Neural cell (in vitro differentiated cells): Measurements from ENCODE around the gene SEC24C. TPM values are rescaled to one million over a fixed set of nuclear protein-coding genes. Genes with fewer than 3 reads are reported as not detected.

Experiments
- H2AFZ ChIP-seq: fragments of 200-600, 300-800 bp; sonication (generic), shearing (Covaris generic); 2 replicates; pipeline ENCODE4 v1.6.0; 2014; ENCODE audit warnings: low read depth, mild to moderate bottlenecking, antibody characterized with exemption, low read length, moderate library complexity
- H3F3A ChIP-seq: fragments of 200-600 bp; shearing (Covaris generic); 2 replicates; pipeline ENCODE4 v1.6.1; 2016; ENCODE audit warnings: mild to moderate bottlenecking, moderate library complexity, mixed read lengths, antibody characterized with exemption, low read length; ENCODE audit not compliant: insufficient read depth, poor library complexity, severe bottlenecking
- H3K27ac ChIP-seq: fragments of 200-600, 300-800 bp; sonication (generic), shearing (Covaris generic); 2 replicates; pipeline ENCODE4 v1.5.1; 2014; ENCODE audit warnings: mild to moderate bottlenecking, low read length, moderate library complexity
- H3K27me3 ChIP-seq: fragments of 300-800, 200-600 bp; sonication (generic), shearing (Covaris generic); 2 replicates; pipeline ENCODE4 v1.6.0; 2014; ENCODE audit warnings: mild to moderate bottlenecking, low read depth, low read length, moderate library complexity; ENCODE audit not compliant: insufficient read depth
- H3K36me3 ChIP-seq: fragments of 300-800, 200-600 bp; sonication (generic), shearing (Covaris generic); 2 replicates; pipeline ENCODE4 v1.5.1; 2014; ENCODE audit warnings: mild to moderate bottlenecking, antibody characterized with exemption, low read length, moderate library complexity; ENCODE audit not compliant: insufficient read depth
- H3K4me2 ChIP-seq: fragments of 300-800, 200-600 bp; sonication (generic), shearing (Covaris generic); 2 replicates; pipeline ENCODE4 v1.6.0; 2014; ENCODE audit warnings: mild to moderate bottlenecking, low read length
- H3K4me3 ChIP-seq: fragments of 300-800, 200-600 bp; sonication (generic), shearing (Covaris generic); 2 replicates; pipeline ENCODE4 v1.5.1; 2014; ENCODE audit warnings: mild to moderate bottlenecking, low read length, moderate library complexity
- H3K79me2 ChIP-seq: fragments of 200-600 bp; shearing (Covaris generic); replicated peaks from 2 replicates; pipeline ENCODE4 v1.6.0; 2014; ENCODE audit warnings: mild to moderate bottlenecking, low read length, moderate library complexity; ENCODE audit not compliant: insufficient read depth
- H3K9ac ChIP-seq: fragments of 300-800, 200-600 bp; sonication (generic), shearing (Covaris generic); 2 replicates; pipeline ENCODE4 v1.6.1; 2016; ENCODE audit warnings: mild to moderate bottlenecking, low read length, mixed read lengths
- H3K9me2 ChIP-seq: fragments of 200-600 bp; shearing (Covaris generic); 2 replicates; pipeline ENCODE4 v1.6.1; 2016; ENCODE audit warnings: mild to moderate bottlenecking, low read length, mixed read lengths; ENCODE audit not compliant: insufficient read depth
- H3K9me3 ChIP-seq: fragments of 200-600, 300-800 bp; sonication (generic), shearing (Covaris generic); 2 replicates; pipeline ENCODE4 v1.6.1; 2016; ENCODE audit warnings: mild to moderate bottlenecking, mixed run types, low read length, moderate library complexity, mixed read lengths
- H4K20me1 ChIP-seq: fragments of 200-600 bp; shearing (Covaris generic); 2 replicates; pipeline ENCODE4 v1.6.1; 2016; ENCODE audit warnings: mild to moderate bottlenecking, mixed run types; ENCODE audit not compliant: insufficient read depth
- CTCF ChIP-seq: fragments of 450-650 bp; IDR thresholded peaks from 2 replicates; pipeline ENCODE4 v1.5.1; 2014; ENCODE audit warnings: antibody characterized with exemption, mild to moderate bottlenecking, moderate library complexity; ENCODE audit not compliant: poor library complexity, severe bottlenecking
- EP300 ChIP-seq: fragments of 450-650 bp; conservative IDR thresholded peaks from 2 replicates; pipeline ENCODE4 v1.6.1; 2014; ENCODE audit warnings: antibody characterized with exemption, mild to moderate bottlenecking, moderate library complexity; ENCODE audit not compliant: poor library complexity, severe bottlenecking
- EZH2 ChIP-seq: fragments of 200-600, 300-800 bp; shearing (Covaris generic), sonication (generic); IDR thresholded peaks from 2 replicates; pipeline ENCODE4 v1.6.1; 2014; ENCODE audit warnings: antibody characterized with exemption, low read length, borderline replicate concordance, mild to moderate bottlenecking; ENCODE audit not compliant: insufficient read depth, poor library complexity, severe bottlenecking
- MXI1 ChIP-seq: fragments of 450-650 bp; conservative IDR thresholded peaks from 2 replicates; pipeline ENCODE4 v1.6.1; 2014; ENCODE audit warnings: antibody characterized with exemption, mild to moderate bottlenecking; ENCODE audit not compliant: poor library complexity, severe bottlenecking
- POLR2AphosphoS5 ChIP-seq: IDR thresholded peaks from 2 replicates; pipeline ENCODE4 v1.6.1; 2012
- RAD21 ChIP-seq: fragments of 450-650 bp; conservative IDR thresholded peaks from 2 replicates; pipeline ENCODE4 v1.6.1; 2014; ENCODE audit warnings: antibody characterized with exemption, mild to moderate bottlenecking, moderate library complexity
- REST ChIP-seq: IDR thresholded peaks from 2 replicates; pipeline ENCODE4 v1.6.1; 2012; ENCODE audit warnings: borderline replicate concordance
- SMC3 ChIP-seq: fragments of 450-650 bp; conservative IDR thresholded peaks from 2 replicates; pipeline ENCODE4 v1.6.1; 2014; ENCODE audit warnings: antibody characterized with exemption, mild to moderate bottlenecking, moderate library complexity; ENCODE audit not compliant: poor library complexity
- TAF1 ChIP-seq: IDR thresholded peaks from 2 replicates; pipeline ENCODE4 v1.6.1; 2012; ENCODE audit warnings: low read depth
- polyA plus RNA-seq: library from polyadenylated mRNA; depleted of rRNA; stranded (reverse); fragments of >200 nt; gene quantifications from 2 replicates; pipeline ENCODE4 v1.2.3, GENCODE V29; 2014

Gene SEC24C
- polyA plus RNA-seq, 1 donor from 2014 or later, result 43.0 TPM

- TF ChIP-seq EZH2 (no peak), MXI1 (no peak)
Measured at GRCh38 chr10:73815719-73816030, 71.5 kb downstream of the SEC24C start (continued).

GRCh38 chr10:73816917-73817729 lies 73.0 kb downstream of the SEC24C start:
- H3K27ac ChIP-seq, result no peak overlapping the region
- no peaks in the 10 kb centered on the region for H3K9me2 ChIP-seq
- H3K9me3 ChIP-seq, result no peaks in the 10 kb centered on the region
- no peaks in the 10 kb centered on the region for H4K20me1 ChIP-seq
- H3K36me3 ChIP-seq, result no peaks in the 10 kb centered on the region
- H3K4me3 ChIP-seq, result no peak overlapping the region
- H3K4me2 ChIP-seq, result no peak overlapping the region
- TF ChIP-seq TAF1 (no peak), POLR2AphosphoS5 (no peak), MXI1 (no peak), REST (no peak), SMC3 (no peak), EZH2 (no peak), EP300 (no peak), RAD21 (no peak), CTCF (no peak)
- H3K9ac ChIP-seq, result no peak overlapping the region
- H3K27me3 ChIP-seq, result no peaks in the 10 kb centered on the region
- H3F3A ChIP-seq, result no peaks in the 10 kb centered on the region
- no peaks in the 10 kb centered on the region for H3K79me2 ChIP-seq
- no peak overlapping the region for H2AFZ ChIP-seq

GRCh38 chr10:73817826-73818225 lies 73.7 kb downstream of the SEC24C start:
- Histone ChIP-seq H3K9me3 (no peaks in the 10 kb centered on the region), H2AFZ (no peak overlapping the region), H3K36me3 (no peaks in the 10 kb centered on the region), H3K9me2 (no peaks in the 10 kb centered on the region), H3K27me3 (no peaks in the 10 kb centered on the region), H3K79me2 (no peaks in the 10 kb centered on the region), H4K20me1 (no peaks in the 10 kb centered on the region), H3K4me2 (no peak overlapping the region), H3K4me3 (no peak overlapping the region), H3K9ac (no peak overlapping the region), H3F3A (no peaks in the 10 kb centered on the region), H3K27ac (no peak overlapping the region)
- TF ChIP-seq POLR2AphosphoS5 (no peak), SMC3 (no peak), REST (no peak), TAF1 (no peak), CTCF (no peak), RAD21 (no peak), MXI1 (no peak), EP300 (no peak), EZH2 (no peak)
